IPS-20b (cell line): Measurements from ENCODE around the gene CORO7.
A peak's percentile ranks its signal among the peaks of the same experiment; 100 is the strongest.

Source experiments
- H3K27ac ChIP-seq: one replicate; pipeline ENCODE4 v1.5.1; 2013; ENCODE audit warnings: low read length
- H3K27me3 ChIP-seq: 2 replicates; pipeline ENCODE4 v1.6.1; 2013; ENCODE audit warnings: mild to moderate bottlenecking, low read length, inconsistent platforms; ENCODE audit not compliant: insufficient read depth
- H3K36me3 ChIP-seq: 2 replicates; pipeline ENCODE4 v1.6.1; 2013; ENCODE audit warnings: low read depth, mild to moderate bottlenecking, inconsistent platforms, low read length, moderate library complexity; ENCODE audit not compliant: insufficient read depth
- H3K4me1 ChIP-seq: 2 replicates; pipeline ENCODE4 v1.6.1; 2013; ENCODE audit warnings: mild to moderate bottlenecking, control low read depth, inconsistent platforms, low read length, moderate library complexity; ENCODE audit not compliant: insufficient read depth
- H3K4me3 ChIP-seq: 2 replicates; pipeline ENCODE4 v1.5.1; 2013; ENCODE audit warnings: mild to moderate bottlenecking, low read length, inconsistent platforms
- H3K9ac ChIP-seq: 2 replicates; pipeline ENCODE4 v1.6.1; 2013; ENCODE audit warnings: low read depth, mild to moderate bottlenecking, inconsistent platforms, low read length, moderate library complexity
- H3K9me3 ChIP-seq: 2 replicates; pipeline ENCODE4 v1.6.1; 2013; ENCODE audit warnings: mild to moderate bottlenecking, low read depth, low read length, inconsistent platforms; ENCODE audit not compliant: insufficient read depth

Gene CORO7

GRCh38 chr16:4316108-4316863 lies 100.1 kb downstream of the CORO7 start:
- H3K36me3 ChIP-seq, result no peaks in the 10 kb centered on the region
- H3K9ac ChIP-seq, result peak overlapping the region; percentile 66
- no peaks in the 10 kb centered on the region for H3K9me3 ChIP-seq
- H3K4me3 ChIP-seq, result peak overlapping the region; percentile 76
- peaks cover 21% of the 10 kb centered on the region for H3K27me3 ChIP-seq
- H3K4me1 ChIP-seq, result peaks cover 10% of the 10 kb centered on the region; the same call in 1 of the 2 replicates
- H3K27ac ChIP-seq, result no peak overlapping the region

- H3K27ac ChIP-seq, result no peak within 1 kb of the TSS
- H3K4me3 ChIP-seq, result peak within 1 kb of the TSS; percentile 76
- H3K36me3 ChIP-seq, result no peaks in the 10 kb centered on the region
- H3K27me3 ChIP-seq, result peaks cover 21% of the 10 kb centered on the region
- H3K4me1 ChIP-seq, result peaks cover 10% of the 10 kb centered on the region; the same call in 1 of the 2 replicates
- peak within 1 kb of the TSS; percentile 68 for H3K9ac ChIP-seq
- no peaks in the 10 kb centered on the region for H3K9me3 ChIP-seq
Measured at GRCh38 chr16:4315186-4316107, 100.9 kb downstream of the CORO7 start, which contains the start of gene GLIS2. Gene GLIS2 (plus strand): TSS chr16:4316067. CDS start chr16:4332281, 16,214 bp downstream.

GRCh38 chr16:4314532-4315185 lies 101.7 kb downstream of the CORO7 start:
- Histone ChIP-seq H3K9me3 (no peaks in the 10 kb centered on the region), H3K9ac (peak overlapping the region; percentile 68), H3K27me3 (peaks cover 21% of the 10 kb centered on the region), H3K4me1 (peaks cover 13% of the 10 kb centered on the region; the same call in 1 of the 2 replicates), H3K27ac (no peak overlapping the region), H3K4me3 (peak overlapping the region; percentile 67), H3K36me3 (no peaks in the 10 kb centered on the region)

- Histone ChIP-seq H3K9me3 (no peaks in the 10 kb centered on the region), H3K27me3 (peaks cover 21% of the 10 kb centered on the region), H3K9ac (no peak overlapping the region), H3K36me3 (no peaks in the 10 kb centered on the region), H3K4me3 (no peak overlapping the region; the same call in 1 of the 2 replicates), H3K27ac (no peak overlapping the region), H3K4me1 (peaks cover 10% of the 10 kb centered on the region; the same call in 1 of the 2 replicates)
Measured at GRCh38 chr16:4313563-4314531, 102.5 kb downstream of the CORO7 start.

- no peak overlapping the region for H3K27ac ChIP-seq
- H3K9ac ChIP-seq, result peak overlapping the region; percentile 44; the same call in 1 of the 2 replicates
- peaks cover 18% of the 10 kb centered on the region for H3K27me3 ChIP-seq
- H3K9me3 ChIP-seq, result no peaks in the 10 kb centered on the region
- 0 out of 2 replicates have a peak, but pooled peaks cover 5% of the 10 kb centered on the region for H3K36me3 ChIP-seq
- peaks cover 15% of the 10 kb centered on the region for H3K4me1 ChIP-seq
- H3K4me3 ChIP-seq, result no peak overlapping the region
Measured at GRCh38 chr16:4309833-4310266, 106.5 kb downstream of the CORO7 start.

- Histone ChIP-seq H3K27ac (no peak overlapping the region), H3K4me3 (no peak overlapping the region), H3K27me3 (peaks cover 12% of the 10 kb centered on the region), H3K9ac (no peak overlapping the region), H3K36me3 (0 out of 2 replicates have a peak, but pooled peaks cover 5% of the 10 kb centered on the region), H3K4me1 (peaks cover 15% of the 10 kb centered on the region), H3K9me3 (no peaks in the 10 kb centered on the region)
Measured at GRCh38 chr16:4309102-4309832, 107.1 kb downstream of the CORO7 start.

GRCh38 chr16:4307215-4308037 lies 109.0 kb downstream of the CORO7 start:
- H3K9ac ChIP-seq, result peak overlapping the region; percentile 87; the same call in 1 of the 2 replicates
- peak overlapping the region; percentile 84 for H3K27ac ChIP-seq
- H3K9me3 ChIP-seq, result no peaks in the 10 kb centered on the region
- H3K4me3 ChIP-seq, result peak overlapping the region; percentile 92
- H3K4me1 ChIP-seq, result peaks cover 21% of the 10 kb centered on the region
- H3K27me3 ChIP-seq, result no peaks in the 10 kb centered on the region
- H3K36me3 ChIP-seq, result 0 out of 2 replicates have a peak, but pooled peaks cover 10% of the 10 kb centered on the region

GRCh38 chr16:4306470-4307214 lies 109.8 kb downstream of the CORO7 start:
- no peaks in the 10 kb centered on the region for H3K27me3 ChIP-seq
- H3K4me3 ChIP-seq, result peak overlapping the region; percentile 92
- H3K27ac ChIP-seq, result peak overlapping the region; percentile 74
- H3K36me3 ChIP-seq, result peaks cover 13% of the 10 kb centered on the region; the same call in 1 of the 2 replicates
- peak overlapping the region; percentile 87; the same call in 1 of the 2 replicates for H3K9ac ChIP-seq
- peaks cover 21% of the 10 kb centered on the region for H3K4me1 ChIP-seq
- H3K9me3 ChIP-seq, result no peaks in the 10 kb centered on the region
